GM19193 (cell line): ENCODE results near the gene APOO.

ENCODE experiments used
- POLR2A ChIP-seq: IDR thresholded peaks from 4 replicates; pipeline ENCODE4 v1.6.1; 2011; ENCODE audit not compliant: insufficient read depth, insufficient read length; ENCODE audit errors: extremely low read depth

The APOO gene

GRCh38 chrX:23907498-23908218, at the start of gene APOO, which contains the start of gene CXorf58:
Gene APOO (minus strand): TSS chrX:23907938. CDS start chrX:23907702, 236 bp downstream.
Gene CXorf58 (plus strand): TSS chrX:23908006. CDS start chrX:23910303, 2,297 bp downstream.
- peak; percentile 58 for TF ChIP-seq POLR2A

DNA sequence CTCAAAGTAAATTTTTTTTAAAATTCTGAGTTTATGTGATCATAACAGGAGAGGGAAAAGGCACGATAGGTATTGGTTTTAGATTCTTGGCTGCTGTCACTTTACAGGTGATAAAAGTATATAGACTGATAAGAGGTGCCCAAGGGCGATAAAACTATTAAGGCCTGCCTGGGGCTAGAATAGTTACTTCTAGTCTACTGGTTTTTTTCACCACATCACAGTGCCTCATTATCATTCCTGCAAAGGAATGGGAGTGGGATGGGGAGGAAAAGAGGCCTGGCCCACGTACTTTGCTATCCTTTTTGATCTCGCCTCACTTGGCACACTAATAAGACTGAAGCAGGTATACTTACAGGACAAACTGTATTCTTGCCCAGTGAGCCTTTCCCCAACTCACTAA, 46.7 kb upstream of the APOO start:
- no peak for TF ChIP-seq POLR2A

DNA sequence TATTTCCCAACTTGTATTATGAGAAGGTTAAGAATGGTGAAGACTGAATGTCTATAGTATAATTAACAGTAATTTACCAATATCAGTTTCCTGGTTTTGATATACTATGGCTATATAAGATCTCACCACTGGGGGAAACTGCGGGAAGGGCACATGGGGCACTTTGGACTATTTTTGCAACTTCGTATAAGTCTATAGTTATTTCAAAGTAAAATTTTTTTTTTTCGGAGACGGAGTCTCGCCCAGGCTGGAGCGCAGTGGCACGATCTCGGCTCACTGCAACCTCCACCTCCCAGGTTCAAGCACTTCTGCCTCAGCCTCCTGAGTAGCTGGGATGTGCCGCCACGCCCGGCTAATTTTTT, 46.2 kb upstream of the APOO start:
- TF ChIP-seq POLR2A, result no peak

GRCh38 chrX:23952984-23953907, 45.5 kb upstream of the APOO start:
- TF ChIP-seq POLR2A, result peak; percentile 33

GRCh38 chrX:23952391-23952790, 44.7 kb upstream of the APOO start:
- no peak for TF ChIP-seq POLR2A

DNA sequence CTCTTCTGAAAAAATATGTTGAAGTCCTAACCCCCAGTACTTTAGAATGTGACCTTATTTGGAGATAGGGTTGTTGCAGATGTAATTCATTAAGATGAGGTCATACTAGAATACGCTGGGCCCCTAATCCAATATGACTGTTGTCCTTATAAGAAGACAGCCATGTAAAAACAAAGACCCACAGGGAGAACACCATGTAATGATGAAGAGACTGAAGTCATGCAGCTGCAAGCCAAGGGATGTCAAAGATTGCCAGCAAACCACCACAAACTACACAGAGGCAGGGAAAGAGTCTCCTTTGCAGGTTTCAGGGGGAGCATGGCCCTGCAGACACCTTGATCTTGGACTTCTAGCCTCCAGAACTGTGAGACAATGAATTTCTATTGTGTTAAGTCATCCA, 37.5 kb upstream of the APOO start:
- no peak for TF ChIP-seq POLR2A

DNA sequence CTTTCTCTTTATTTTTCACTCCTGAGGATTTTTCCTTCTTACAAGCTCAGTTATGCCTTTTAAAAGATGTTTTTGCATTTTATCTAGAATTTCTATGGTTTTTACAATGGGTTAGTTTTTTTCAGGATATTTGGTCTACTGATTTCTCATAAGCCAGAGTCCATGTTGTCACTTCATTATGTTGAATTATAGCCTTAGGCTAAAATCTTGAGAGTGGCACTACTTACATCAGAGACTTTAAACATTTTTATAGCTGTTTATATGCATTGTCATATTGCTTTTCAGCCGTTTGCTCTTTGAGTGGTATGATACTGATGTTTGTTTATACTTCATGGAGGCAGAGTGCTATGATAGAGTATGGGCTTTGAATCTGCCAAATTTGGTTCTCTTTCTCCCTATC, 36.5 kb upstream of the APOO start:
- TF ChIP-seq POLR2A, result no peak

- TF ChIP-seq POLR2A, result no peak
Observed at GRCh38 chrX:23939203-23939602, 31.5 kb upstream of the APOO start.

- no peak for TF ChIP-seq POLR2A
Observed at GRCh38 chrX:23938690-23939089, 31.0 kb upstream of the APOO start.

DNA sequence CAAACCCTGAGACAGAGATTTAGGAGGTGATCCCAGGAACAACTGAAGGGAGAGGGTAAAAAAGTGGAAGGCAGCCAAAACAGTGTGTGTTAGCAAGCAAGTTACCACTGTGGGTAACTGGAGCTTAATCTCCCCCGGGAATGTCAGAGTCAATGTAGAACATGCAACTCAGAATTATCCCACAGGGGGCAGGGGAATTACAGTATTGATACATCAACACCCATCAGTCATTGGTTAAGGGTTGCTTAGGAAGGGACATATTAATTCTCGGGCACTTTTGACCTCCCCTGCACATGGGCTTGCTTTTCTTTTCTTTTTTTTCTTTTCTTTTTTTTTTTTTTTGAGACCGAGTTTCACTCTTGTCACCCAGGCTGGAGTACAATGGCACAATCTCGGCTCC, 29.4 kb upstream of the APOO start:
- no peak for TF ChIP-seq POLR2A

GRCh38 chrX:23936180-23936579, 28.4 kb upstream of the APOO start:
- no peak for TF ChIP-seq POLR2A

- TF ChIP-seq POLR2A, result no peak
Observed at GRCh38 chrX:23935106-23935505, 27.4 kb upstream of the APOO start.

- no peak for TF ChIP-seq POLR2A
Observed at GRCh38 chrX:23932046-23932445, 24.3 kb upstream of the APOO start.

DNA sequence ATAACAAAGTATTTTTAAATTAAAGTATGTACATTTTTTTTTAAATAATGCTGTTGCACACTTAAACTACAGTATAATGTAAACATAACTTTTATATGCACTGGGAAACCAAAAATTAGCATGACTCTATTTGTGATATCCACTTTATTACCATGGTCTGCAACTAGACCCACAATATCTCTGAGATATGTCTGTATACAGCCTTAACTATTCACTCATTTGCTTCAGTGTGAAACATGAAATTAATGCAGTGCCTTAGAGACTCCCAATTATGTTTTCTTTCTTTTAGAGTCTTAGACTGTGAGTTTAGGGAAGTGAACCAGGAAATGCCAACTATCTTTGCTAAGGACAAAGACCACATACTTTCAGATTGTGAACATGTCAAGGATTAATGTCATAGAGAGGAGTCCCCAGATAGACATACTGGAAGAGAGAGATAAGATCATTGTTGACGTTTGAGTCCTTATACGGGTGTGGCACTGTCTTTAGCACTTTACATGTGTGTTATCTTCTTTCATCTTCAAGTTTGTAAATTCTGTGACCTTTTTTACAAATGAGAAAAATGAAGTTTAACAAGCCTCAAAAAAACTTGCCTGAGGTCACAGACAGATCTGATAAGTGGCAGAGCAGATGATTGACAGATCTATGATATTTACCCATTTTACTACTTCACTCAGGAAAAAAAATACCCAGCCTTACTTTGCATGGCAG, 23.3 kb upstream of the APOO start:
- TF ChIP-seq POLR2A, result no peak

DNA sequence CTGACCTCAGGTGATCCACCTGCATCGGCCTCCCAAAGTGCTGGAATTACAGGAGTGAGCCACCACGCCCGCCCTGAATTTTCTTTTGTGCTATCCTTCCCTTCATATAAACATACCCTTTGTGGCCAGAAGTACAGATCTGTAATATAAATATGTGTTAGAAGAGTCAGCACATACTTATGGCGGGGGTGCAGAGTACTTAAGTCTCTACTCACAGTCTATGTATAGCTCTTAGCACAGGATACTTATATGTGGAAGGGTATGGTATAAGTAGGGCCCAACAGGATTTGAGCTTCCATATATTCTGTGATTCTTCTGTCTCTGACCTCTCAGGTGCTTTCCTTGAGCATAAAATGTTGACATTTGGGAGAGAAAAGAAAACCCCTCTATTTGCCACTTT, 18.3 kb upstream of the APOO start:
- TF ChIP-seq POLR2A, result no peak
